Effector CD4-positive, alpha-beta T cell (primary cell): ENCODE measurements around the gene BCL11B.

Experiments used
- DNase-seq: peaks from one replicate; pipeline ENCODE4 v3.0.0-alpha.2; 2020

BCL11B gene

DNA sequence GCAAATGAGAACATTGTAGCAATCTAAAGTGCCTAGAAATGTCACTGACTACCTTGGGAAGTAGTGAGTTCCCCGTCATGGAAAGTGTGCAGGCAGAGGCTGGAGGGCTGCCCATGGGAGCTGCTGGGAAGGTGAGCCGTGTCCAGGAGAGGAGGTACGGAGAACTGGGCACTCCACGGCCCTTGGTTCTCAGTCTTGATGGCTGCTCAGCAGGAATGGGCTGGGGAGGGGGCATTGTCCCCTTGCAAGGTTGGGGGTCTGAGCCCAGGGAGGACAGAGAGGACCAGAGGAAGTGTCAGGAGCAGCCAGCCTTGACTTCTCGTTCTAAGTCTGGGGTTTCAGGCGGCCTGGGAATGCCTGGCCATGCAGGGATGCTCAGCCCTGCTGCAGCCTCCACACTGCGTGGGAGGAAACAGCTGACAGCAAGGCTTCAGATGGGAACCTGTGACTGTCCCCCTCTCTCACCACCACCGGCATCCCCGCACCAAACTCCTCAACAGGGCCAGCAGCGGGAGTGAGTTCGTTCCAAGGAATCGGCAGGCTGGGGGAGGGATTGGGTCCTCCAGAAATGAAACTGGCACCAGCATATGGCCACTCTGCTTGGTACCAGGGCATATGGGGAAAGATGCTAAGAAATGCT, 140.2 kb downstream of the BCL11B start:
- DNase-seq = no peak

- no peak for DNase-seq
Measured at GRCh38 chr14:99129998-99130397, 142.0 kb downstream of the BCL11B start.

DNA sequence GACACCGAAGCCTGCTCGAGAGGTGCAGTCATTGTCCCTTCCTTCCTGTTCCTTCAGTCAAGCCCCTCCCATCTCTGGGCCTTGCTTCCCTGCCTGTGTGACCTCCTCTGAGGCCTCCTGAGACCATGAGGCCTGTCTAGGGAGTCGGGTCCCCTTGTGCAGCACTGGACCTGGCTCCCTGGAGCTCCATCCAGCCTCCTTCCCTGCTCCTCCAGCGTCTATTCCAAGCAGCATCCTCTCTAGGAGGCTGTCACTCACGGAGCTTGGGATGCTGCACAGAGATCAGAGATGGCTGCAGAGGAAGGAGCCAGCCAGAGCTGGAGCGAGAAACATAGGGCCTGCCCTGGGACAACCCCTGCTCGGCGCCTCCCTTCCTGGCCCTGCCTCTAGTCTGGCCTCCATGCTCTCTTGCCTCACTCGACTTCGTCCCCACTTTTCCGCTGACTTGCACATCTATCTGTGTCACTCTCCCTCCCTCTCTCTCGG, 142.7 kb downstream of the BCL11B start:
- DNase-seq = no peak

DNA sequence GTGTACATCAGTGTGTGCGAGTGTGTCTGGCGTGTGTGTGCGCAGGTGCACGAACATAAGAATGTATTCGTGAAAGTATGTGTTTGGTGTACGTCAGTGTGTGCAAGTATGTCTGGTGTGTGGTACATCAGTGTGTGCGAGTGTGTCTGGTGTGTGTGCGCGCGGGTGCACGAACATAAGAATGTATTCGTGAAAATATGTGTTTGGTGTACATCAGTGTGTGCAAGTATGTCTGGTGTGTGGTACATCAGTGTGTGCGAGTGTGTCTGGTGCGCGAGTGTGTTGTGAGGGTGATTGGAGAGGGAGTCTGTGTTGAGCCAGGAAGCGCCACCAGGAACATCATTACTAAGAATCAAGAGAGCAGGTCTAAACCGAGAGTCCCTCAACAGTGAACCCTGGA, 143.8 kb downstream of the BCL11B start:
- DNase-seq = no peak

- DNase-seq = no peak
Measured at GRCh38 chr14:99127651-99128167, 144.3 kb downstream of the BCL11B start.

DNA sequence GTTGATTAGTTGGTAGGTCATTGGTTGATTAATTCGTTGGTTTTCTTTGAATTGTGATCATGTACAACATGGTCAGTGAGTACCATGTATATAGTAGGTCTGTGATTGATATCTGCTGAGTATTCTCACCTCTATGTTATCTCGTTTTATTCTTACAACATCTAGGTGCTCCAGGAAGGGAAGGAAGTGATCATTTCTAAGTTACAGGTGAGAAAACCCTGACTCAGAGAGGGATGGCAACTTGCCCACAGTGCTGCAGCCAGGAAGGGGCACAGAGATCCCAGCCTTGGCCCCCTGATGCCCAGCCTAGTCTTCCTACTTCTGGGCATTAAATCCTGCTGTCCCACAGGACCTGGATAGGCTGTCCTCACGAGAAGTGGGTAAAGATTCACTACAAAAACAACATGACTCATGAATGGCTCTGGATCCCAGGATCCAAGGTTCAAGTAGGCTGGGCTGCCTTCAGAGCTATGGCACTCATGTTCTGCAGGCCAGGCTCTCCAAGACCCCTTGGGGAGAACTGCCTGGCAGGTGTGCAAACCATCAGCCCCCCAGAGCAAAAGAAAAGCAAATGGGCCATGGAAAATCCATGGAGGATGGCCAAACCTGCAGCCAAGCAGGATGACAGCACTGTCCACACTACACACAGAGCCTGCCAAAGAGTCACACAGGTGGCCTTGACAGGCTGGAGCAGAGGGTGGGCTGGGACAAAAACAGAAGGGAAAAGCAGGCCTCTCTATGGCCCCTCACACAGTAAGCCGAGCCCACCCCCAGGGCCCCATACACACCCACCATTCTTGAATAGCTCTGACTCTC, 146.2 kb downstream of the BCL11B start:
- no peak for DNase-seq

DNA sequence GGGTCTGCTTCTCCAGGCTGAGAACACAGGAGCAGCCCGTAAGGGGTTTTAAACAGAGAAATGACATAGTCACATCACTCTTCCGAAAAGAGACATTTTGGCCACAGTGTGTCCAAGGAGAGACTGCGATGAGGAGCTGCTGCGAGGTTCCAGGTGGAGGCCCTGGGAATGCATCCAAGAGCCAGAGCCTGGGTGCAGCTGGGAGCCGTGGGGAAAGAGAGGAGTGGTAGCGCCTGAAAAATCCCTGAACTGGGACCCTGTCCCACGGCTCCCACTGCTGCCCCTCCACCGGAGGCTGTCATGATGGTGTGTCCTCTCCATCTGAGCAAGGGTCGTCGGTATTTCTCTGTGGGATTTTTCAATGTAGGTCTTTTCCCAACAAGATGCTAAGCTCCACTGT, 146.9 kb downstream of the BCL11B start:
- DNase-seq = no peak

GRCh38 chr14:99124482-99125105, 147.4 kb downstream of the BCL11B start:
- no peak for DNase-seq

DNA sequence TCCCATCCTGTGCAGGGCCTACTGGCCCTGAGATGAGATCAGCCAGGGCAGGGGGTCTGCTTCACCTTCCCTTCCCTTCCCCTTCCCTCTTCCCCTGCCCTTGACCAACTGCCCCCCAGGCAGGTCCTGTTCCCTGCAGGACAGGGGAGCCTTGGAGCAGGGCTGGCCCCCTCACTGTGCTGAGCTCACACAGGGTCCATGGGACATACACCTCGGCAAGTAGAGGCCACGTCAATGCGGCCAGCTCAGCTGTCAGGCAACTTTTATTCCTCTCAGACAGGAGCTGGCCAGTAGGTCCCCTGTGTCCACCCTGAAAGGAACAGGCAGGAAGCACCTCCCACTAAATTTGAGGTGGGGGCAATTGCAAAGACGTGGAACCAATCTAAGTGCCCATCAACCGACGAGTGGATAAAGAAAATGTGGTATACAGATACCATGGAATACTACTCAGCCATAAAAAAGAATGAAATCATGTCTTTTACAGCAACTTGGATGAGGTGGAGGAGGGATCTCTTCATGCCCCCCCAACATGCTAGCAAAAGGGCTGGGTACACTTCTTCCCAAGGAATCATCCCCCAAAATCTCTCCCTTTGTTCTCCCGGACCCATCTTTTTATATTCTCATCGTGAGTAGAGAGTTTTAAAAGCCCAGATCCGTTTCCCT, 148.7 kb downstream of the BCL11B start:
- no peak for DNase-seq

- no peak for DNase-seq
Measured at GRCh38 chr14:99122521-99123125, 149.4 kb downstream of the BCL11B start.

DNA sequence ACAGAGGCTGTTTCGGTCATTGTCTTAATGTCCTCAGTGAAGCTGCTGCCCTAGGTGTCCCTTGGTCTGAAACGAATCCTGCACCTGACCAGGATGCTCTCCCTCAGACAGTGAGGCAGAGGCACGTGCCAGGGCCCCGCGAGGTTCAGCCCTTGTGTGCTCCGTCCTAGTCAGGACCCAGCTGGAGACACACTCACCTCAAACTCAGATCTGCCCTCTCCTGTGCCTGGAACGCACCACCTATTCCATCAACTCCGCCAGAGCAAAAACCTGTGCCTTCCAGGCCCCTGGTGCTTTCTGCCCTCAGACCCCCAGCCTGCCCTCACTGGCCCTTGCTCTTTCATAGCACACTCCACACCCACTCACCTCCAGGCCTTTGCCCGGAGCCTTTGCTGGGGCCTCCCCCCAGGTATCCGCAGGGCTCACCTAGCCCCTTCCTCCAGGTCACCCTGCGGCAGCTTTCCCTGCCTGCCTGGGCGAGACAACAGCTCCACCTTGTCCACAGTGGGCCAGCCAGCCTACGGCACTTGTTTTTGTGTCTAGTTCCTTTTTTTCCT, 150.6 kb downstream of the BCL11B start:
- no peak for DNase-seq

DNA sequence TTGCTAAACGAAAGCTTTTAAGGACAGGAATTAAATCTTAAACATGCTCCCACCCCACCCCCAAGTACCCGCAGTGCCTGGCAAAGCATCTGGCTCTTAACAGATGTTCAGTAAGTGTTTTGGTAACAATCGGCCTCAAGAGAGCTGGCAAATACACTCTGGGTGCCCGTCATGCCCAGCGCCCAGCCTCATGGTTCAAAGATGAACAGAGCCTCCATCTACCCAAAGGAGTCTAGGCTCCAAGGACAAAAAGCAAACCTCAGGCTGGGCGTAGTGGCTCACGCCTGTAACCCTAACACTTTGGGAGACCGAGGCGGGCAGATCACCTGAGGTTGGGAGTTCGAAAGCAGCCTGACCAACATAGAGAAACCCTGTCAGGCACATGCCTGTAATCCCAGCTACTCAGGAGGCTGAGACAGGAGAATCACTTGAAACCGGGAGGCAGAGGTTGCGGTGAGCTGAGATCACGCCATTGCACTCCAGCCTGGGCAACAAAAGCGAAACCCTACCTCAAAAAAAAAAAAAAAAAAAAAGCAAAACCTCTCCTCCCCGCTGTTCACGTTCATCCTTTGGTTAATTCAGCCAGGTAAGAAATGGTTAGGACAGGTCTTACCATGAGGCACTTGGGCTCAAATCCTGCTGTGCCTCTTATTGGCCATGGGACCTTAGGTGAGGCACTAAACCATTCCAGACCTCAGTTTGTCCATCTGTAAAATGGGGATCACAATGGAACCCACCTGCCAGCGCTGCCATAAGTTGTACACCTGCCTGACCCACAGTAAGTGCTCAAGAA, 151.3 kb downstream of the BCL11B start:
- DNase-seq = no peak

DNA sequence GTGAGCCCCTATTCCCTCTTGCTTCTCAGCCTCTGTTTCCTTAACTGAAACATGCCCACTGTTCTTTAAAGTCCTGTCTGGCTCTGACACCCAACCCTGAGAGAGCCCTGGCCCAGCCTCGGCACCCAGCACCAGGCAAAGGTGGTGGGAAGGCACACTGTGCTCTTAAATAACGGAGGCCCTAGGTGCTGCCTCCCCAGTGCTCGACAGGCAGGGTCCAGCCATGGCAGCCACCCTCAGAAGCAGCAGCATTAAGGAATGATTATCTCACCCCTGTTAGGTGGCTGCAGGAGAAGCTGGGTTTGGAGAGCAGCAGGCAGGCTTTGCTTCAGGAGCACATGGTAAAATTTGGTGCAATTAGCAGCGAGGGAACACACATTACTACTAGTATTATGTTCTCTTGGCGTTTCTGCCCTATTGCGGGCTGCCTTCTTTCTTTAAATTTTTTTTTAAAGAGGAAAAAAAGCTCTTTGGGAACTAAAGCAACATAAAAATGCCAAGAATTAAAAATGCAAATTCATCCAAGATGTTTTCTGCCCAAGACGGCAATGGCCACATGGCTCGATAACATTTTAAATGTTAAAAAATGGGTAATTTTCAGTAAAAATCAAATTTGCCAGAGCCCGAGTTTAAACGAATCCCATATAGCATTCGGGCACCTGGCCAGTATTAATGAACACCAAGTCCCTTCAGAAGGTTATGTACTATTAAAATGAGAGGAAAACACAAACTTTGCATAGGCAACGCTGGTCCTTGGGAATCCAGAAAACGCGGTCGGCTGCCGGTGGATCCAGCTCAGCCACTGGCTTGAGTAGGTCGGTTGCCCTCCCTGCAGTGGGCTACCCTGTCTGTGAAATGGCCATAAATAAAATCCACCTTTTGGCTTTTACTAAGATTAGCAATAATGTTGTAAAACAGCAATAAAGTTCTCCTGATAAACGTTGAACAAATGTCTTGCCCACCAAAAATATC, 152.2 kb downstream of the BCL11B start:
- DNase-seq = no peak
